Astrocyte of the spinal cord (primary cell): ENCODE data around the gene VTI1B.

ENCODE experiments used
- DNase-seq: peaks from one replicate; pipeline ENCODE4 v3.0.0; 2011; ENCODE audit warnings: low read depth, low spot score
- H3K4me3 ChIP-seq: 2 replicates; pipeline ENCODE4 v1.5.1; 2011; ENCODE audit warnings: low read depth, mild to moderate bottlenecking, low read length, moderate library complexity
- CTCF ChIP-seq: IDR thresholded peaks from 2 replicates; pipeline ENCODE4 v1.5.1; 2012; ENCODE audit warnings: low read depth, mild to moderate bottlenecking, low read length, inconsistent platforms
- in situ Hi-C: cut with HindIII; loops from 2 replicates; pipeline ENCODE4 v1.10.0; 2017; ENCODE audit warnings: low sequenced_read_pairs

Gene VTI1B

GRCh38 chr14:67646131-67646530, 28.3 kb downstream of the VTI1B start:
- no peak for TF ChIP-seq CTCF
- DNase-seq, result no peak
- in situ Hi-C loops, result no loop called here
- no peak overlapping the region for H3K4me3 ChIP-seq

- in situ Hi-C loops, result no loop called here
- H3K4me3 ChIP-seq, result no peak overlapping the region
- no peak for DNase-seq
- TF ChIP-seq CTCF, result no peak
Observed at GRCh38 chr14:67645414-67645813, 29.0 kb downstream of the VTI1B start.

GRCh38 chr14:67644428-67644827, 30.0 kb downstream of the VTI1B start:
- DNase-seq, result peak; percentile 5
- no peak for TF ChIP-seq CTCF
- in situ Hi-C loops, result no loop called here
- no peak overlapping the region for H3K4me3 ChIP-seq

DNA sequence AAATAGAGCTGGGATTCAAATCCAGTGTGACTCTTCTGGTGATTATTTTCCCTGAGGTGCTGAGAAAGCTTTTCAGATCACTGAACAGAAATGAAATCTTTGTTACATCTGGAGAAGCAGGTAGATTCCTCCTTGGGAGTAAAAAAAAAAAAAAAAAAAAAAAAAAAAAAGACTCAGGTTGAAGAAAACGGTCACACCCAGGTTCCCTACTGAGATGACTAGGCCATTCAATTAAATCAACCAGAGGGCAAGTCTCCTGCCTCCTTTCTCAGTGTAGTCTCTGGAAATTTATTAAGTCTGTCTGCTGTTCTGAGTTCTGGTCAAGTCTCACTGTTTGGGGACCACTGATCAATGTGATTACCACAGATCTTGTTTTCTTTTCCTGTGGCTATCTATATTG, 30.7 kb downstream of the VTI1B start:
- no peak for DNase-seq
- TF ChIP-seq CTCF, result no peak
- in situ Hi-C loops, result no loop called here
- H3K4me3 ChIP-seq, result no peak overlapping the region

GRCh38 chr14:67641902-67642749, 32.3 kb downstream of the VTI1B start:
- in situ Hi-C loops, result no loop called here
- DNase-seq, result no peak
- no peak overlapping the region for H3K4me3 ChIP-seq
- TF ChIP-seq CTCF, result no peak

DNA sequence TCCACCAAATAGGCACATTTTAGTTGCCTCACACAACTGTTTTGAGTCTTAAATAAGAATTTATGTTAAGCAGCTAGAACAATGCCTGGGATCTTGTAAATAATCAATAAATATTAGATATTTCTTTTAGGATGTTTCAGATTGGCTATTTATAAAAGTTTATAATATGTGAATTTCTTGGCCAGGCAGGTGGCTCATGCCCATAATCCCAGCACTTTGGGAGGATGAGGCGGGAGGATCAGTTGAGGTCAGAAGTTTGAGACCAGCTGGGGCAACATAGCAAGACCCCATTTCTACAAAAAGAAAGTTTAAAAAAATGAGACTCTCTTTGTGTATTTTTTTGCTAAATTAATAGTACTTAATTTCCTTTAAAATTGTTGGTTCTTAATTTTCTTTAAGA, 33.0 kb downstream of the VTI1B start:
- no peak for TF ChIP-seq CTCF
- H3K4me3 ChIP-seq, result no peak overlapping the region
- in situ Hi-C loops, result no loop called here
- no peak for DNase-seq
